ENCODE results near the gene C11orf52.

The C11orf52 gene

DNA sequence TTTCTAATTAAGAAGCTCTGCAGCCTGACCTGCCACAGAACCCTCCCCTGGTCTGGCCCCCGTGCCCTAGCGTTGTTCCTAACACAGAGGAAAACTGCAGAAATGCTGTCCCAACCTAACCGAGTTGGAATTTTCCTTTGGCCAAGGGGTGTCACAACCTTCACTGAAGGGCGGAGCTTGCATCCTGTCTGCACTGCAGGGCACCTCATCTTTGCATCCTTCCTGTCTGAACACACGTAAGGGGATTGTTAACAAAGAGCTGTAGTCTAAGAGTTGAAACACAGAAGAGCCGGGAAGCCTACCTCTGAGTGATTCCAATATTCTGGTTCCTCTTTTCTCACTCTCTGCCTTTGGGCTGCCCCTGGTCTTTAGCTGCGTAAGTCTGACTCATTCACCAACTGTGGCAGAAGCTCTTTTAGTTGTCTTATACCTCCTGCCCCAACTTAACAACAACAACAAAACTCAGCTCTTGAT, 20.0 kb downstream of the C11orf52 start:
- DNase-seq (ENCODE audit: low read depth in 2 of 2): peak in 1 of 2 donors; percentile 15

- DNase-seq (ENCODE audit: low read depth in 2 of 2): no peak
Measured at GRCh38 chr11:111939836-111940604, 21.3 kb downstream of the C11orf52 start.

- DNase-seq (ENCODE audit: low read depth in 2 of 2): no peak
Measured at GRCh38 chr11:111941963-111942362, 23.2 kb downstream of the C11orf52 start.

DNA sequence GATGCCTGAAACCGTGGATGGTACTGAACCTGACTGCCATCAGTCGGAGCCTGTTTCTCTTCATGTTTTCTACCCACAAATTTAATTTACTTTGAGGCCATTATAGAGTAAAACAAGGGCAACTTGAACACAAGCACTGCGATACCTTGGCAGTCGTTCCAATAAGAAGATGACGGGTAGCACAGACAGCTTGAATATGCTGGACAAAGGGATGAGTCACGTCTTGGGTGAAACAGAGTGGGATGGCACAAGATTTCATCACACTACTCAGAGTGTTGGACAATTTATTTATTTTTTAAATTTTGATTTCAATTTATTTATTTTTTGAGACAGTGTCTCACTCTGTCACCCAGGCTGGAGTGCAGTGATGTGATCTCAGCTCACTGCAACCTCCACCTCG, 24.1 kb downstream of the C11orf52 start:
- DNase-seq (ENCODE audit: low read depth in 2 of 2): no peak

DNA sequence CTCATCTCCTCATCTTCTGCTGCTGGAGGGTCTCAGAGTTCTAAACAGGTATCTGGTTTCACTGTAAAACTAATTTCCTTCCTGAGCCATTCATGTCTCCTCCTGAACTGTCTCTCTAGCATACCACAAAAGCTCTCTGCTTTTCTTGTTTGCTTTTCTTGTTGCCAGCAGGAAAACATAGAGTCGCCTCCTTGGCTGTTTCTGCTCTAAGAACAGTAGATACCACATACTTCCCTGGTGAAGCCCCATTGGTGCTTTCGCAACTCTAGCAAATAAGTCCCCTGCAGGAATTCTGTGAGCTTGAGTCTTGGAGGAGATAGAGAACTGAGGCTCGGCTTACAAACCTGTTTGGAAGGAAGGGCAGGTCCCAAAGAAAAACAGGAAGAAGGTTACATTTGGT, 25.4 kb downstream of the C11orf52 start:
- no peak for DNase-seq (ENCODE audit: low read depth in 2 of 2)

DNA sequence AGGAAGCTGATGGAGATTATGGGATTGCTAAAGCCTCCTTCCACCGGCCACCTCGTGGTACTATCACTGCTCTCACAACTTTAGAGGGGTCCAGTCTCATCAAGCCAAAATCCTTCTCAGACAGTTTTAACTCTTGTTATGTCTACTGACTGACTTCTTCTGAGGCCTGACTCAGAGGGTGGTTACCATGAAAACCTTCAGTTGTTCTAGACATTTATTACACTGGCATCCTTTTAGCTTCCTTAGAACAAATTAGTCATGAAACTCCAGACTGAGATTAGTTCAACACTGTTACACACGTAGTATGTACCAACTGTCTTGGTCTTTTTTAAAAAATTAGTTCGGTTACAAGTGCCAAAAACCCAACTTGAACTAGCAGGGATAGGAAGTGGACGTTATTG, 25.9 kb downstream of the C11orf52 start:
- no peak for DNase-seq (ENCODE audit: low read depth in 2 of 2)

DNA sequence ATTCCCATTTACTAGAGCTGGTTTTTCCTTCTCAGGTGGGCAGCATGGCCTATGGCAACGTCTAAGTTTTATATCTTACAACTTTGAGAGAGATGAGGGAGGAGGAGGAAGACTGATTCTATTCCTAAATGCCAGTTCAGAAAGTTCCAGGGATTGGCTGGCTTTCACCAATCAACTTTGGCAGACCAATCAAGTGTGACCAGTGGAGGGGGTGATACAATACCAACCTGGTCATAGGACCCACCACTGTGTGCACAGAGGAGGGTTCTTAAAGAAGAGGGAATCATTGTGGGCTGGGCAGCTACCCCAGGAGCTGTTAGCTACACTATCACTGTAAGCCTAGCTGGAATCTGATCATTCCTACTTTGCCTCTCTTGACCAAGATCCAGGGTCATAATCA, 26.5 kb downstream of the C11orf52 start:
- no peak for DNase-seq (ENCODE audit: low read depth in 2 of 2)

DNA sequence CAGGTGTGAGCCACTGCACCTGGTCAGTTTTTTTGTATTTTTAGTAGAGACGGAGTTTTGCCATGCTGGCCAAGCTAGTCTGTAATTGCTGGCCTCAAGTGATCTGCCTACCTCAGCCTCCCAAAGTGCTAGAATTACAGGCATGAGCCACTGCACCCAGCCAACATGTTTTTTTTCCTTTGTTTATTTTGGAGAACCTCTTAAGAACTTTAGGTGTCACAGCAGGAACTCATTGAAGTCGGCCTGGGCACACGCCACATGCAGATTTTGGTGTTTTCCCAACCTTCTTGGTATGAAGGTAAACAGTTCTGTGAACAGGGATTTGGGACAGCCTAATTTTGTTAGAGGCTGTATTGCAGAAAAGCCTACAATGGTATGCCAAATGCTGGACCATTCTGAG, 27.8 kb downstream of the C11orf52 start:
- DNase-seq (ENCODE audit: low read depth in 2 of 2): no peak

DNA sequence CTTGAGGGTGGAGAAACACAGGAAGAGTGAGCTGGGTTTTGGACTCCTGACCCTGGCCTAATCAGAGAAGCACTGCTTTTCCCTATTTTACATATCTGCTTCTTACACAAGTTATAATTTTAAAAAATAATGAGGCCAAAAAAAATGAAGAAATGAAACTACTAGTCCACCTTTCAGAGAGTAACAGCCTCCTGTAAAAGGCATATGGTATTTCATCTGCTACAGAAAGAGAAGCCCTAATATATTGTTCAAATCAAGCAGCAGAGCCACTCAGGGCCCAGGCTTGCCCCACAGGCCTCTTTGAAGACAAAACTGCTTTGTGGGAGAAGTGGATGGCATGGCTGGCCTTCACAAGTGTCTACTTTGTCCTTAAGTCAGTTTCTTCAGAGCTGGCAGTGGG, 28.4 kb downstream of the C11orf52 start:
- DNase-seq (ENCODE audit: low read depth in 2 of 2): no peak

DNA sequence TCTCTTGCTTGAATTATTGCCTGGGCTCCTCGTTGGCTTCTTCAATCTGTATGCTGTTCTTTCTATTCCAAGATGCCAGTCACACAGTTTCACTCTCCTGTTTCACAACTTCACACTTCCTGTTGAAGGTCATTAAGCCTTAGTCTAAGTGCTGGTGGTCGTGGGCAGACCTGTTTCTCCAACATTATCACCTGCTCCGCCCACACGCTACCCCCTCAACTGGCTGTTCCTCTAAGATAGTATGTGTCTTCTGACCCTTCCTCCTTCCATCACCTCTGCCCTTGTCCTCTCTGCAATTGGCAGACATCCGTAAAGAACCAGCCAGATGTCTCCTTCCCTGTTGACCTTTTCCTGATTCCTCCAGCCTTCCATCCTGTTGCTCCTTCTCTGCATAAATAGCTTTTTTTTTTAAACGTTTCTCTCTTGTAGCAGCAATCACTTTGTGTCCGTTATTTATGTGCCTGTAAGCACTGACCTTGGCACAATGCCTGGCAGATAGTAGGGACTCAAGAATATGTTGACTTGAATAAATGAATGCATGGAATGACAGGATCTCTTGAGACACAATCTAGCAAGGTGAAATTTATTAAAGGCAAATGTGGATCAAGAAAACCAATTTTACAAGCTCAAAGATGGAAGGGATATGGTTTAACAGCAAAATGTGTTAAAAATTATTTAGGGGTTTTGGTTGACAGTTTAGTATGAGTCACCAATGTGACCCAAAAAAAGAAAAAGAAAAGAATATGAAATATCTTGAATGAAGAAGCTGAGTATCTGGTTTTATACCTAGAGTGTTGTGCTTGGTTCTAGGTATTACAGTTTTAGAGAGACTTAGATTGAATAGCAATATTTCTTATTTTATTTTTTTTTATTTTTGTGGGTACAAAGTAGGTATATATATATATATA, 31.1 kb downstream of the C11orf52 start:
- no peak for DNase-seq (ENCODE audit: low read depth in 2 of 2)

GRCh38 chr11:111951565-111951964, 32.9 kb downstream of the C11orf52 start:
- DNase-seq (ENCODE audit: low read depth in 2 of 2): no peak

DNA sequence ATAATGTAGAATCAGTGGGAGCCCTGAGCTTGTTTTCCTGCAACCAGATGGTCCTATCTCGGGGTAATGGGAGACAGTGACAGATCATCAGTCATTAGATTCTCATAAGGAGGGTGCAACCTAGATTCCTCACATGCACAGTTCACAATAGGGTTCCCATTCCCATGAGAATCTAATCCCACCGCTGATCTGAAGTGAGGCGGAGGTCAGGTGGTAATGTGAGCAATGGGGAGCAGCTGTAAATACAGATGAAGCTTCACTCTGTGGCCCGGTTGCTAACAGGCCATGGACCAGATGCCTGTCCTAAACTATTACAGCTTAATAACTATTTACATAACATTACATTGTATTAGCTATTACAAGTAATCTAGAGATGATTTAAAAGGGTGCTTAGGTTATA, 35.4 kb downstream of the C11orf52 start:
- no peak for DNase-seq (ENCODE audit: low read depth in 2 of 2)

DNA sequence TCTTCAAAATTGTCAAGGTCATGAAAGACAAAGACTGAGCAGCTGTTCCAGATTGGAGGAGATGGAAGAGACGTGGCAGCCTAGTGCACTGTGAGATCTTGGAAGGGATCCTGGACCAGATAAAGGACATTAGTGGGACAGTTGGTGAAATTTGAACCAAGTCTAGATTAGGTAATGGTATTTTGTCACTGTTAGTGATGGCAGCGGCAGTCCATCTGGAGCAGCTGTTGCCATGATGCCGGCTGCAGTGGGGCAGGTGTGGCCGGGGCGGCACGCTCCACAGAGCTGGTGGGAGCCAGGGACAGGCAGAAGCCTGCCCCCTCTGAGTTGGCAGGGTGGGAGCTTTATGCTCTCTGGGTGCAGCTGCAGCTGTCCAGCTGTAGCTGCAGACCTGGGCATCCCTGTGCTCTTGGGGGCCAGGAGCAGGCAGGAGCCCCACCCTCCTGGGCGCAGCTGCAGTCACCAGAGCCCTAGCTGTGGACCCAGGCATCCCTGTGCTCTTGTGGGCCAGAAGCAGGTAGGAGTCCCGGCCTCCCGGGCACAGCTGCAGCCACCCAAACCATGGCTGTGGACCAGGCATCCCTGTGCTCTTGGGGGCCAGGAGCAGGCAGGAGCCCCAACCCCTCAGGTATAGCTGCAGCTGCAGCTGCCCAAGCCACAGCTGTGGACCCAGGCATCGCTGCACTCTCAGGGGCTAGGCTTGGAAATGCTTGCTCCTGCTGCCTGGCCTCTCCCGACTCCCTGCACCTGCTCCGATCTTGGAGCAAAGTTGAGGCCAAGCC, 39.1 kb downstream of the C11orf52 start:
- no peak for DNase-seq (ENCODE audit: low read depth in 2 of 2)

DNA sequence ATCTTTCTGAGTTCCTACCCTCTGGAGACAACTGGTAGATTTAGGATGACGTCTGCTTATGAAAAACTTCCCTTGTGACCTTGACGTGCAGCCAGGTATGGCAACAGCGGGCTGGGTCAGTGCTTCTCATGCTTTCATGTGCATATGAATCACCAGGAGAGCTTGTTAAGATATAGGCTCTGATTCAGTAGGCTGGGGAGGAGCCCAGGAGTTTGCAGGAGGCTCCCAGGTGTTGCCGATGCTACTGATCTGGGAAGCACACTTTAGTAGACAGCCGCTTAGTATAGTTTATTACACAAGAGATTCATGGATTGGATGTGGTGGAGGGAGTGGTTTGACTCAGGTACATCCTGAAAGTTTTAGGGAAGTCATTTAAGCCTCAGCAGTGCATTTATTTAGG, 42.2 kb downstream of the C11orf52 start:
- no peak for DNase-seq (ENCODE audit: low read depth in 2 of 2)

DNA sequence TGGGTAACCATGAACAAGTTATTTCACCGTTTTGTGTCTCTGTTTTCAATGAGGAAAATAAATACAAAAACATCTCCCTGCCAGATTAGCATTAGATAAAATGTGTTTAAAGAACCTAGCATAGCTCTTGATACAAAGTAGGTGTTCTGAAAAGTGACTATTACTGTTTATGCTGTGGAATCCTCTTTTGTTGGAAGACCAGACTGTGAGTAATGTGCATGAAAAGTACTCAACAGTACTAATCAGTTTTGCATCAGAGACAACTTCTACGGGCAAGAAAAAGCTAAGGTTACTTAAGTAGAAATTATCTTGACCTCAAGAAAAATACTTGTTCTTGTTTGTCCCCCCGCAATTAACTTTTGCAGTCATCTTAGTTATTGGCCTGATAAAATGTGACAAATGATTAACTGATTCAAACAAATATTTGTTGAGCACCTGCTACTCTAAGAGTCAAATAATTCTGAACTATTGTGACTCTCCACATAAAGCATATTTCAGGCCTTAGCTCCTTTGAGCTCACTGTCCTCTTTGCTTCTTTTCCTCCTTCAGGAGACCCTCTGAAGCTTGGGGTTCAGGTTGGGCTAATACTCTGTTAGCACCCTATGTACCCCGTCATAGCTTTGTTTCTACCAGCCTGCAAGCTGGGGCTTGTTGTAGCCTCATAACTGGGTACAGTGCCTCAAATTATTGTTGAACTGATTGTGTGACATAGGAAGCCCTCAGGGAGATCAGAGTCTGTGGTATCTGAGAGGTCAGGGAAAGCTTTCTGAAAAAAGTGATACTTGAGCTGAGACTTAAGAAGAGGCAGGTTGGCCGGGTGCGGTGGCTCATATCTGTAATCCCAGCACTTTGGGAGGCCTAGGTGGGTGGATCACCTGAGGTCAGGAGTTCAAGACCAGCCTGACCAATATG, 42.9 kb downstream of the C11orf52 start:
- DNase-seq (ENCODE audit: low read depth in 2 of 2): no peak

DNA sequence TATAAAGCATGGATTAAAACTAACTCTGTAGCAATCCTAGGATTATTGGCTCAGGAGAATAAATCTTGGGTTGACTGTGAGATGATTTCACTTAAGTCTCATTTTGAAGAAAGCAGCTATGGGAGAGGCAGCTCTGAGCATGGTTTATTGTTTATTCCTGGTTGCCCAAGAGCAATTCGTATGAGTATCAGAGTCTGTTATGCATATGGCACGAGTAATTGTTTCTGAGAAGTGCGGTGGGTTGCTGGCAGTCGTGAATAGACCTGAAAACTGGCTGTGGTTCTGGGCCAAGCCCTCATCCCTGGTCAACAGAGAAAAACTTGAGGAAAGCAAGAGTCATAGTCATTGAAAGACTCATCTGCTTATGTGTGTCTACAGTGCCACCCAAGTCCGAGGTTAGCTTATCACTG, 45.2 kb downstream of the C11orf52 start:
- no peak for DNase-seq (ENCODE audit: low read depth in 2 of 2)

DNA sequence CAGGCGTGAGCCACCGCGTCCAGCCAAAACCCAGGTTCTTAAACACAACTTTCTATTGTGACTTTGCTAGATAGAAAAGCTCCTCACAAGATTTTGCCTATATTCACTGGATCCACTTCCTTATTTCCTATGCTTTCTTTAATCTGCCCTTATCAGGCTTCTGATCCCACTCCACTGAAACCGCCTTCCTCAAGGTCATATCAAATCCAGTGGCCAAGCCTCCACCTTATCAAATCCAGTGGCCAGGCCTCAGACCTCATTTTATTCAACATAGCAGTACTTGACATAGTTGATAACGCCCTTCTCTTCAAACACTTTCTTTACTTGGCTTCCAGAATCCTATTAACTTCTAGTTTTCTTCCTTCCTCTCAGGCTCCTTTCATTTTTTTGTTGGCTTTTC, 48.0 kb downstream of the C11orf52 start:
- DNase-seq (ENCODE audit: low read depth in 2 of 2): no peak

GRCh38 chr11:111967649-111968048, 48.9 kb downstream of the C11orf52 start:
- DNase-seq (ENCODE audit: low read depth in 2 of 2): no peak

GRCh38 chr11:111969344-111969743, 50.6 kb downstream of the C11orf52 start:
- DNase-seq (ENCODE audit: low read depth in 2 of 2): no peak

- no peak for DNase-seq (ENCODE audit: low read depth in 2 of 2)
Measured at GRCh38 chr11:111974446-111974845, 55.7 kb downstream of the C11orf52 start.

Measured in activated CD4-positive, alpha-beta T cell treated with anti-CD3 and anti-CD28 coated beads for 24 hours (primary cell).